A549 (cell line): Measurements from ENCODE around the gene KRTAP9-1. TPM values are rescaled to one million over a fixed set of nuclear protein-coding genes. Genes with fewer than 3 reads are reported as not detected.
"Not testable (repeated sequence)": the region's sequence is repeated elsewhere in the genome, so short reads cannot be mapped to it uniquely, and the experiment has no call there.

Experiments used
- ATAC-seq, 2 experiments: fragments of 200-7000 bp in 1 of 2; fragments of >200 bp in 1 of 2; cut with Nextera tagmentation in 1 of 2; cut with Tn5 transposase in 1 of 2; 3 replicates each; pipeline versions ENCODE4 v1.8.0 to v1.9.1; 2018 to 2020; ENCODE audit warnings: mild to moderate bottlenecking in 1 of 2, moderate library complexity in 1 of 2
- CTCF ChIA-PET: fragments of 300-600 bp; sonication (Branson Sonifier 250); formaldehyde crosslinking; extraction: SDS; loops from one replicate; lab custom pipeline; 2021; ENCODE audit warnings: antibody characterized with exemption, inconsistent platforms; lab: Yijun Ruan, JAX
- POLR2A ChIA-PET: fragments of 350-600 bp; formaldehyde crosslinking; extraction: SDS; loops from one replicate; lab custom pipeline; 2021; ENCODE audit warnings: antibody characterized with exemption, inconsistent platforms; lab: Yijun Ruan, JAX
- DNase-seq, 2 experiments: peaks; one replicate each; pipeline versions ENCODE4 v3.0.0 to v3.0.0-alpha.2; 2011 to 2016; ENCODE audit warnings: low read depth in 1 of 2, low spot score in 1 of 2
- FAIRE-seq: peaks from 2 replicates; lab custom pipeline; 2011; peaks lifted over from hg19 to GRCh38; lab: Jason Lieb, UNC
- H3K27ac ChIP-seq, 2 experiments: fragments of >200 bp; sonication (Bioruptor Twin); formaldehyde crosslinking; 3 replicates each; pipeline ENCODE4 v1.5.1; 2016 to 2017
- H3K4me1 ChIP-seq: fragments of >200 bp; sonication (Bioruptor Twin); formaldehyde crosslinking; 3 replicates; pipeline ENCODE4 v1.6.1; 2016
- H3K4me2 ChIP-seq: fragments of >200 bp; sonication (Bioruptor Twin); formaldehyde crosslinking; 3 replicates; pipeline ENCODE4 v1.6.1; 2016
- H3K4me3 ChIP-seq: fragments of >200 bp; sonication (Bioruptor Twin); formaldehyde crosslinking; 3 replicates; pipeline ENCODE4 v1.5.1; 2016
- H3K9me3 ChIP-seq: fragments of >200 bp; sonication (Bioruptor Twin); formaldehyde crosslinking; 3 replicates; pipeline ENCODE4 v1.6.1; 2016
- CBX2 ChIP-seq: fragments of 200-600 bp; sonication (generic); IDR thresholded peaks from 2 replicates; pipeline ENCODE4 v1.6.1; 2016; ENCODE audit warnings: low read depth, mild to moderate bottlenecking, borderline replicate concordance
- FOSB ChIP-seq: fragments of 250-450 bp; sonication (Bioruptor Pico); IDR thresholded peaks from 2 replicates; pipeline ENCODE4 v1.5.0; 2020; ENCODE audit warnings: mild to moderate bottlenecking, moderate library complexity
- HDAC2 ChIP-seq: fragments of 200-600 bp; sonication (generic); IDR thresholded peaks from 2 replicates; pipeline ENCODE4 v1.6.1; 2016
- HOXA7 ChIP-seq: fragments of 250-450 bp; sonication (Bioruptor Pico); IDR thresholded peaks from 2 replicates; pipeline ENCODE4 v1.5.0; 2020; ENCODE audit warnings: mild to moderate bottlenecking, moderate library complexity
- MAFK ChIP-seq: fragments of 450-650 bp; IDR thresholded peaks from 2 replicates; pipeline ENCODE4 v1.6.1; 2014; ENCODE audit not compliant: partially characterized antibody
- NPAS2 ChIP-seq: fragments of 250-450 bp; sonication (Bioruptor Pico); IDR thresholded peaks from 2 replicates; pipeline ENCODE4 v1.8.0; 2022; ENCODE audit warnings: mild to moderate bottlenecking, moderate library complexity, borderline replicate concordance
- RAD21 ChIP-seq, 2 experiments: fragments of >200 bp in 1 of 2; sonication (Bioruptor Twin) in 1 of 2; formaldehyde crosslinking in 1 of 2; IDR thresholded peaks in 1 of 2; conservative IDR thresholded peaks in 1 of 2; 2 replicates in 1 of 2; 3 replicates in 1 of 2; pipeline ENCODE4 v1.6.1; 2012 to 2018; ENCODE audit warnings: inconsistent platforms in 1 of 2
- ZNF302 ChIP-seq: fragments of 250-450 bp; sonication (Bioruptor Pico); IDR thresholded peaks from 2 replicates; pipeline ENCODE4 v1.9.0; 2021; ENCODE audit warnings: inconsistent platforms, mild to moderate bottlenecking, moderate library complexity
- WGBS: methylation state at CpG from one replicate; pipeline ENCODE4 v1.1.6; 2017; ENCODE audit errors: missing lambda C conversion rate; 5-methylcytosine and 5-hydroxymethylcytosine counted together
- polyA plus RNA-seq, 4 experiments: library from polyadenylated mRNA; depleted of rRNA in 3 of 4; stranded (reverse); fragments of >200 nt; fragmentation: RNase III in 1 of 4; extraction: RNeasy Plus Mini Kit Qiagen cat#74134 plus additional on column Dnase treatment in 1 of 4; gene quantifications; 2 replicates in 3 of 4; 3 replicates in 1 of 4; pipeline ENCODE4 v1.2.3, GENCODE V29; 2011 to 2017
- TF ChIP-seq, protein P1 (sequence below): IDR thresholded peaks from 2 replicates; pipeline ENCODE4 v1.6.1; 2012; ENCODE audit warnings: low read depth, borderline replicate concordance

The KRTAP9-1 gene
- polyA plus RNA-seq, 2 of the 4 experiments (the other 2 are of a cell fraction), result not detected

DNA sequence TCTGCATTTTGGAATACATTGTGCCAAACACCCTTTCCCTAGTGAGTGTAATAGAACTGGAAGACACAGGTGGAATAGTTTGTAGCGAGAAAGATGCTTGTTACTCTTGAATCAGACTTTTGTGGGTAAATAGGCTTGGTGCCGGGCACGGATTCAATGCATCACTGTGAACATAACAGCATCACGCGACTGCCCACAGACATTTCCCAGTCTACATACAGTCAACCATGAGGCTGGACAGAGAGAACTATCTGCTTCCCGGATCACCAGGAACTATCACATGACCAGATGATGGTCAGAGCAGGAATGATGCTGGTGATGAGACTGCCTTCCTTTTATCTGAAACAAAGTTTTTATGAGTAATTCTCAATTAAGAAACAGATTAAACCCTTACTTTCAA is 36.4 kb downstream of the KRTAP9-1 start:
- Histone ChIP-seq H3K9me3 (no peaks in the 10 kb centered on the region), H3K4me2 (no peak overlapping the region)
- DNase-seq, result no peak
- ATAC-seq, result no peak
- FAIRE-seq, result peak; percentile 80
- CTCF ChIA-PET, result interaction anchor here (1.1 kb wide), 1 partner anchor 37 kb away, joined by 4 read pairs; no protein-coding TSS in a partner anchor
- 90% methylated on average over 6 of the region's 6 CpGs for WGBS
- TF ChIP-seq CBX2 (no peak), MAFK (no peak), HOXA7 (CRISPR knock-in tag) (no peak), NPAS2 (CRISPR knock-in tag) (no peak), FOSB (CRISPR knock-in tag) (no peak), RAD21 (conservative IDR thresholded peaks at IDR 0.05 in 1 of 2, IDR thresholded peaks at IDR 0.05 in 1 of 2) (no peak)
- TF ChIP-seq, protein P1, sequence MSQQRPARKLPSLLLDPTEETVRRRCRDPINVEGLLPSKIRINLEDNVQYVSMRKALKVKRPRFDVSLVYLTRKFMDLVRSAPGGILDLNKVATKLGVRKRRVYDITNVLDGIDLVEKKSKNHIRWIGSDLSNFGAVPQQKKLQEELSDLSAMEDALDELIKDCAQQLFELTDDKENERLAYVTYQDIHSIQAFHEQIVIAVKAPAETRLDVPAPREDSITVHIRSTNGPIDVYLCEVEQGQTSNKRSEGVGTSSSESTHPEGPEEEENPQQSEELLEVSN, result no peak
- TF ChIP-seq, all 56 proteins: peak for 0
- Histone ChIP-seq H3K4me3 (no peak overlapping the region), H3K4me1 (no peaks in the 10 kb centered on the region), H3K27ac (no peak overlapping the region)
- POLR2A ChIA-PET, result no interaction called here

- H3K9me3 ChIP-seq, ATAC-seq, H3K4me1 ChIP-seq, FAIRE-seq, CTCF ChIA-PET, DNase-seq, H3K4me2 ChIP-seq, POLR2A ChIA-PET, H3K4me3 ChIP-seq, H3K27ac ChIP-seq: not testable (repeated sequence)
- 48% methylated on average over 3 of the region's 4 CpGs for WGBS
Observed at GRCh38 chr17:41226598-41227095, 37.0 kb downstream of the KRTAP9-1 start, which contains the start of gene KRTAP9-2. TSS of gene KRTAP9-2 (plus strand) at chr17:41226648. CDS start at chr17:41226655, 7 bp downstream.

DNA sequence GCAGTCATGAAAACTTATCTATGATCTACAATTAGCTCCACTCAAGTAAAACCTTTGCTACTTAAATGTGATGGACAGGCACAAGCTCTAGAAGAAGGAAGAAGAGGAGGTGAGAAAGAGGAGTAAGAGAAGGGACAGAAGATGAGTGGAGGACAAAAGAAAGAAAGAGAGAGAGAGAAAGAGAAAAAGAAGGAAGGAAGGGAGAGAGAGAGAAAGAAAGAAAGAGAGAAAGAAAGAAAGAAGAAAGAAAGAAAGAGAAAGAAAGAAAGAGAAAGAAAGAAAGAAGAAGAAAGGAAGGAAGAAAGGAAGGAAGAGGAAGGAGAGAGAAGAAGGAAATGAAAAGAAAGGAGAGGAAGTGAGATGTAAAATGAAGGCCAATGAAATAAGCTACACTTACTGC is 40.4 kb downstream of the KRTAP9-1 start:
- no peak for DNase-seq
- no peak for FAIRE-seq
- Histone ChIP-seq H3K4me1 (no peaks in the 10 kb centered on the region), H3K4me2 (no peak overlapping the region), H3K9me3 (no peaks in the 10 kb centered on the region), H3K4me3 (no peak overlapping the region), H3K27ac (no peak overlapping the region)
- no peak for ATAC-seq
- CTCF ChIA-PET, result interaction anchor here (0.8 kb wide), 1 partner anchor 60 kb away, joined by 3 read pairs; no protein-coding TSS in a partner anchor
- POLR2A ChIA-PET, result no interaction called here
- TF ChIP-seq HDAC2 (no peak), RAD21 (conservative IDR thresholded peaks at IDR 0.05 in 1 of 2, IDR thresholded peaks at IDR 0.05 in 1 of 2) (no peak), CBX2 (no peak)

DNA sequence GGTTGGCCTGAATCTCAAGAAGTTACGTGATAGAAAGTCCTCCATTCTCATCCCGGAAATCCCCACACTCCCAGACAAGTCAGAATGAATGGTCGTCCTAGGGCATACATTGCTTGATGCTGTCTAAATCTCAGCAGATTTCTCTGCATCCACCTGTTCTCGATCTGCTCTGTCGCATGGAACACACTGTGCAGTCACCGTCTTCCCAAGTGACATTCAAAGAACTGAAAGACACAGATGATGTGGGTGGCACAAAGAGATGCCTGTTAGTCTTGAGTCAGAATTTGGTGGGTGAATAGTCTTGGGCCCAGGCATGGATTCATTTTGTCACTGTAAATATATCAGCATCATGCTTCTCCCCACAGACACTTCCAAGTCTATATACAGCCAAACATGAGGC is 42.0 kb downstream of the KRTAP9-1 start:
- no peak overlapping the region for H3K27ac ChIP-seq
- H3K4me1 ChIP-seq, result no peaks in the 10 kb centered on the region
- H3K4me3 ChIP-seq, result no peak overlapping the region
- FAIRE-seq (no peak), ATAC-seq (no peak), DNase-seq (no peak)
- WGBS, result 74% methylated on average over 6 of the region's 6 CpGs
- CTCF ChIA-PET, result no interaction called here
- no peak overlapping the region for H3K4me2 ChIP-seq
- no peak for TF ChIP-seq HOXA7 (CRISPR knock-in tag)
- TF ChIP-seq ZNF302 (CRISPR knock-in tag), result no peak
- no peaks in the 10 kb centered on the region for H3K9me3 ChIP-seq
- POLR2A ChIA-PET, result no interaction called here

GRCh38 chr17:41232399-41233105 is 42.9 kb downstream of the KRTAP9-1 start, which contains the start of gene KRTAP9-3:
TSS of gene KRTAP9-3 (plus strand) at chr17:41232449. CDS start at chr17:41232502, 53 bp downstream.
- FAIRE-seq, H3K4me2 ChIP-seq, H3K27ac ChIP-seq, H3K4me3 ChIP-seq, H3K4me1 ChIP-seq, ATAC-seq, DNase-seq, H3K9me3 ChIP-seq, POLR2A ChIA-PET: not testable (repeated sequence)
- CTCF ChIA-PET, result interaction anchor here (0.9 kb wide), 1 partner anchor 28 kb away, joined by 3 read pairs; no protein-coding TSS in a partner anchor
- WGBS, result 54% methylated on average over 1 of the region's 1 CpG

- H3K4me3 ChIP-seq, H3K4me2 ChIP-seq, DNase-seq, POLR2A ChIA-PET, H3K4me1 ChIP-seq, H3K27ac ChIP-seq, ATAC-seq, CTCF ChIA-PET, FAIRE-seq: not testable (repeated sequence)
- 47% methylated on average over 4 of the region's 4 CpGs for WGBS
- H3K9me3 ChIP-seq, result peaks cover 16% of the 10 kb centered on the region; the same call in 2 of the 3 replicates
Observed at GRCh38 chr17:41237116-41237515, 47.4 kb downstream of the KRTAP9-1 start.

DNA sequence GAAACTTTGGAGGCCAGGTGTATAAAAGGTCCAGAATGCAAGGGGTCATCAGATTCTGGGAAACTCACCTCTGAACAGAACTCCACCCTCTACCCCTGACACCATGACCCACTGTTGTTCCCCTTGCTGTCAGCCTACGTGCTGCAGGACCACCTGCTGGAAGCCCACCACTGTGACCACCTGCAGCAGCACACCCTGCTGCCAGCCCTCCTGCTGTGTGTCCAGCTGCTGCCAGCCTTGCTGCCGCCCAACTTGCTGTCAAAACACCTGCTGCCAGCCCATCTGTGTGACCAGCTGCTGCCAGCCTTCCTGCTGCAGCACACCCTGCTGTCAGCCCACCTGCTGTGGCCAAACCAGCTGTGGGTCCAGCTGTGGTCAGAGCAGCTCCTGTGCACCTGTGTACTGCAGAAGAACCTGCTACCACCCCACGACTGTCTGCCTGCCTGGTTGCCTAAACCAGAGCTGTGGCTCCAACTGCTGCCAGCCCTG is 48.3 kb downstream of the KRTAP9-1 start, which contains the start of gene KRTAP9-8:
Gene KRTAP9-8, plus strand, starts transcription at position 51 of the 489 bp plus-strand sequence. Its CDS starts 53 bp downstream, at position 104.
- WGBS, result 24% methylated on average over 3 of the region's 3 CpGs
- POLR2A ChIA-PET, H3K4me2 ChIP-seq, ATAC-seq, FAIRE-seq, H3K4me1 ChIP-seq, DNase-seq, CTCF ChIA-PET, H3K4me3 ChIP-seq, H3K27ac ChIP-seq: not testable (repeated sequence)
- H3K9me3 ChIP-seq, result peaks cover 18% of the 10 kb centered on the region; the same call in 2 of the 3 replicates
